Heart left ventricle (tissue), 16 donors: ENCODE data around the gene RGL2. TPM values are rescaled to one million over a fixed set of nuclear protein-coding genes. Genes with fewer than 3 reads are reported as not detected.

Source experiments
- ATAC-seq, 4 donors: fragments of 200-7000 bp; cut with Tn5 transposase; one replicate each; pipeline ENCODE4 v1.9.1; 2020 to 2022; ENCODE audit warnings: moderate library complexity in 4 of 4, mild to moderate bottlenecking in 3 of 4, moderate number of reproducible peaks in 1 of 4
- DNase-seq, 5 donors: peaks; one replicate each; pipeline ENCODE4 v3.0.0-alpha.2; 2020
- H3K27ac ChIP-seq, 12 donors: fragments of 200-600 bp; sonication (generic) in 4 of 12; one replicate each; pipeline versions ENCODE4 v1.5.0 to v1.8.0; 2016 to 2022; ENCODE audit warnings: mild to moderate bottlenecking in 2 of 12
- H3K27me3 ChIP-seq, 9 donors: fragments of 200-600 bp; sonication (generic) in 2 of 9; one replicate each; pipeline versions ENCODE4 v1.5.1 to v1.8.0; 2016 to 2022; ENCODE audit warnings: mild to moderate bottlenecking in 3 of 9
- H3K36me3 ChIP-seq, 9 donors: fragments of 200-600 bp; sonication (generic) in 2 of 9; one replicate each; pipeline versions ENCODE4 v1.5.0 to v1.8.0; 2018 to 2022; ENCODE audit warnings: mild to moderate bottlenecking in 2 of 9
- H3K4me1 ChIP-seq, 12 donors: fragments of 200-600 bp; sonication (generic) in 4 of 12; one replicate each; pipeline versions ENCODE4 v1.5.0 to v1.8.0; 2016 to 2022; ENCODE audit warnings: mild to moderate bottlenecking in 3 of 12
- H3K4me3 ChIP-seq, 12 donors: fragments of 200-600 bp; sonication (generic) in 4 of 12; one replicate each; pipeline versions ENCODE4 v1.5.0 to v1.8.0; 2017 to 2022; ENCODE audit warnings: mild to moderate bottlenecking in 9 of 12, moderate library complexity in 4 of 12
- H3K9me3 ChIP-seq, 12 donors: fragments of 200-600 bp; sonication (generic) in 4 of 12; one replicate each; pipeline versions ENCODE4 v1.5.0 to v1.8.0; 2016 to 2022; ENCODE audit warnings: mild to moderate bottlenecking in 1 of 12
- CTCF ChIP-seq, 12 donors: fragments of 200-600 bp; sonication (generic) in 4 of 12; IDR thresholded peaks; one replicate each; pipeline versions ENCODE4 v1.5.0 to v1.8.0; 2018 to 2022; ENCODE audit warnings: antibody characterized with exemption in 12 of 12, mild to moderate bottlenecking in 5 of 12
- POLR2A ChIP-seq, 2 donors: fragments of 450-650 bp; IDR thresholded peaks; one replicate each; pipeline ENCODE4 v1.6.1; 2017; ENCODE audit warnings: antibody characterized with exemption in 2 of 2, mild to moderate bottlenecking in 2 of 2, moderate library complexity in 2 of 2
- WGBS, 4 donors: extraction: QIAGEN DNeasy Blood & Tissue Kit in 2 of 4; methylation state at CpG; one replicate each; pipeline versions ENCODE4 v1.1.5 to v1.1.7; 2013 to 2018; 5-methylcytosine and 5-hydroxymethylcytosine counted together
- intact Hi-C, 10 donors: fragments of 100-400 bp; cut with DNase I; formaldehyde crosslinking; loops; one replicate each; pipeline versions ENCODE4 v1.11.1 to v1.14.2; 2022
- polyA plus RNA-seq, 2 donors: library from polyadenylated mRNA; stranded (reverse); fragments of 200-250 nt; gene quantifications; one replicate each; pipeline ENCODE4 v1.2.3, GENCODE V29; 2013
- total RNA-seq, 9 donors: library from RNA; depleted of rRNA in 2 of 9; stranded (reverse); fragments of >200 nt in 2 of 9; fragmentation: NEBNext Ultra II Directional in 3 of 9; extraction: Animal tissue kit (Norgen Biotek cat#: 25700) in 3 of 9; gene quantifications; one replicate each; pipeline versions ENCODE4 v1.1.0 to v1.2.4, GENCODE V29; 2016 to 2023
- donor health status: ischemic (EF 13 %, LVEDD 7.1; RV severe dilation, severe dysfunction).
- donor health status: healthy with polysubstance abuse.
- donor health status: DM: no; HTN: yes; CAD: no.
- donor health status: DM: no; HTN: no; CAD: no.
- donor health status: ischemic (EF 25% LVEDD 6.9; RV normal size, moderate dysfunction).
- donor health status: ischemic (EF 25% LVEDD 5.7; RV mildly dilated, moderate dysfunction).
- donor health status: healthy.
- donor health status: DM: yes; HTN: yes; CAD: no.
- donor health status: ischemic (EF 35%, LVEDD 5.7; RV mildly dilated, moderate dysfunction).
- donor health status: nonischemic (EF 11% LVEDD 7.7; RV severe dilation, severe dysfunction).
- donor health status: DM: yes; HTN: yes; CAD: no.
- donor health status: PGD.
- donor health status: ischemic (EF 29% LVEDD 5.4; RV normal size, mild dysfunction).
- donor health status: nonischemic (EF 23%, LVEDD 6.1; RV moderate dilation, normal function).

Gene RGL2
- total and polyA plus RNA-seq, 11 donors = 34.9 to 67.8 (median 48.4) TPM

DNA sequence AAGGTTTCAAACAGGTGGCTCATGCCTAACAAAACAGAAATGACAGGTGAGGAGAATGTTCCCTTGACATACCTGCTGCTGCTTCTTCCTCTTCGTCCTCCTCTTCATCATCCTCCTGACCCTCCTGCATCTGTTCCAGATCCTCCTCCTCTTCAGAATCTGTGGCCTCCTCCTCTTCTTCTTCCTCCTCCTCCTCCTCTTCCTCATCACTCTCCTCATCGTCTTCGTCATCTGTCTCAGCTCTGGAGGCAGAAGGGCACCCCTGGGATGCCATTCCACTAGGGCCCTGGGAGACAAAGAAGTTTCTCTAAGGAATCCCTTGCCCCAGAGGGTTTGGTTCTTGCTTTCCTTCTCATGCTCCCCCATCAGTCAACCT, 21.2 kb upstream of the RGL2 start:
- WGBS, 4 donors = 80 to 90% (median 87%) methylated on average over 3 of the region's 3 CpGs
- Histone ChIP-seq H3K27ac (peak overlapping the region in 7 of 12 donors; percentile 19 to 92 (median 58)), H3K9me3 (no peaks in the 10 kb centered on the region), H3K27me3 (no peaks in the 10 kb centered on the region), H3K4me3 (peak overlapping the region in 2 of 12 donors; percentile 21 to 82), H3K4me1 (peaks cover 3 to 76% (median 48%) of the 10 kb centered on the region in 12 donors), H3K36me3 (peaks cover 0 to 35% (median 27%) of the 10 kb centered on the region in 9 donors)
- DNase-seq = no peak
- TF ChIP-seq CTCF (IDR thresholded peaks at IDR 0.05) (no peak), POLR2A (IDR thresholded peaks at IDR 0.05) (no peak)
- no peak for ATAC-seq
- intact Hi-C loops = no loop called here

DNA sequence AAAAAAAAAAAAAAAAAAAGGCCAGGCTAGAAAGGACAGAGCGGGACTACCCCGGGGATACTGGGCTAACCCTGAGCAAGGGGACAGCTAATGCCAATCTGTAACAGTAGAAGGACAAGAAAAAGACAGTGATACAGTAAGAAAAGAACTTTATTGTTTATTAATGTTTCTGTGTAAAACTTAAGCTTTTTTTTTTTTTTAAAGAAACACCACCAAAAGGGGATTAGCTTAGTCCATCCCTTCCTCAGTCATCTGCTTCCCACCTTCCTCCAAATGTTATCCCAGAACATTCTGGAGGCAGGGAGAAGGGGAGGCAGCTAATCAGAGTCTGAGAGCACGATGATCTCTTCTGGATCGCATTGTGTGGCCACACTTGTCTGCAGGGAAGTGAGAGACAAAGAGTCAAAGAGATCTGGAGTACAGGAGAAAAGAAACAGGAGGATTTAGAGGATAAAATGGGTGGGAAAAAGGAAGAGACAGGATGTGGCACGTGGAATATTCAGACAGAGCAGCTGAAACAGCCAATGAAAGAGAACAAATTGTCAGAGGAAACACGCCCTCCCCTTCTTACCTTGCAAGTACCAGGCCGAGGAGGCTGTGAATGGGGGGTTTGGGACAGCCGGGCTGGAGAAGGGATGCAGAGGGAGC, 19.8 kb upstream of the RGL2 start:
- Histone ChIP-seq H3K9me3 (no peaks in the 10 kb centered on the region), H3K4me1 (peaks cover 3 to 72% (median 48%) of the 10 kb centered on the region in 12 donors), H3K27ac (peak overlapping the region in 11 of 12 donors; percentile 54 to 88 (median 85)), H3K27me3 (no peaks in the 10 kb centered on the region), H3K4me3 (peak overlapping the region in 11 of 12 donors; percentile 44 to 77 (median 64)), H3K36me3 (peaks cover 0 to 35% (median 27%) of the 10 kb centered on the region in 9 donors)
- no peak for DNase-seq
- ATAC-seq = no peak
- TF ChIP-seq POLR2A (IDR thresholded peaks at IDR 0.05) (no peak), CTCF (IDR thresholded peaks at IDR 0.05) (no peak)
- intact Hi-C loops = no loop called here
- 71 to 74% (median 73%) methylated on average over 8 of the region's 8 CpGs for WGBS, 4 donors

GRCh38 chr6:33317669-33318425, 19.1 kb upstream of the RGL2 start, which contains the start of gene ZBTB22:
Gene ZBTB22, minus strand, starts transcription at chr6:33317744. Its CDS starts 828 bp downstream, at chr6:33316916.
- peaks cover 3 to 71% (median 48%) of the 10 kb centered on the region in 12 donors for H3K4me1 ChIP-seq
- no peaks in the 10 kb centered on the region for H3K27me3 ChIP-seq
- 1 to 4% (median 2%) methylated on average over 22 to 44 of the region's 44 CpGs for WGBS, 4 donors
- H3K27ac ChIP-seq = peak within 1 kb of the TSS; percentile 54 to 88 (median 84)
- TF ChIP-seq CTCF (IDR thresholded peaks at IDR 0.05) = no peak
- TF ChIP-seq POLR2A (IDR thresholded peaks at IDR 0.05) = peak in 1 of 2 donors; percentile 39
- H3K36me3 ChIP-seq = peaks cover 0 to 35% (median 27%) of the 10 kb centered on the region in 9 donors
- H3K9me3 ChIP-seq = no peaks in the 10 kb centered on the region
- ATAC-seq (peak; percentile 78 to 83 (median 80)), DNase-seq (peak; percentile 98 to 100 (median 99))
- intact Hi-C loops = no loop called here
- H3K4me3 ChIP-seq = peak within 1 kb of the TSS; percentile 24 to 77 (median 62)

DNA sequence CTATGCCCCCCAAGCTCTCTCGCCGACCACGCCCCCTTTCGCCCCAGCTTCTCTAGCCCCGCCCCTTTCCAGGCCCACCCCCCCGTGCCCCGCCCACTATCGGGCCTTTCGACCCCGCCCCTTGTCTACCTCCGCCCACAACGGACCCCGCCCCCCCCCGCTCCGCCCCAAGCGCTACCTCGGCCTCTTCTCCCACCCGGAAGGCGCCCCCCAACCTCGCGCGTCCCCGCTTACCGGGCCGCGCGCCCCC, 18.6 kb upstream of the RGL2 start:
- no peak for TF ChIP-seq CTCF (IDR thresholded peaks at IDR 0.05)
- no peak for TF ChIP-seq POLR2A (IDR thresholded peaks at IDR 0.05)
- H3K36me3 ChIP-seq = peaks cover 0 to 35% (median 27%) of the 10 kb centered on the region in 9 donors
- ATAC-seq (peak in 2 of 4 donors; percentile 1 to 4), DNase-seq (peak in 1 of 5 donors; percentile 74)
- H3K27me3 ChIP-seq = no peaks in the 10 kb centered on the region
- peaks cover 3 to 73% (median 50%) of the 10 kb centered on the region in 12 donors for H3K4me1 ChIP-seq
- H3K4me3 ChIP-seq = peak overlapping the region; percentile 24 to 77 (median 62)
- intact Hi-C loops = no loop called here
- H3K9me3 ChIP-seq = no peaks in the 10 kb centered on the region
- H3K27ac ChIP-seq = peak overlapping the region; percentile 54 to 88 (median 84)
- WGBS, 4 donors = 2 to 3% (median 2%) methylated on average over 12 to 27 of the region's 27 CpGs
